HepG2 (cell line): Measurements from ENCODE around the gene SF3A2. TPM values are rescaled to one million over a fixed set of nuclear protein-coding genes. Genes with fewer than 3 reads are reported as not detected.

Experiments used
- FOXA1 ChIP-seq, 2 experiments: fragments of 450-650 bp in 1 of 2; sonication (generic) in 1 of 2; formaldehyde crosslinking in 1 of 2; IDR thresholded peaks; 2 replicates each; pipeline versions ENCODE4 v1.4.0 to v1.6.1; 2016 to 2020; ENCODE audit warnings: missing genetic modification reagents in 1 of 2
- GZF1 ChIP-seq: sonication (generic); formaldehyde crosslinking; IDR thresholded peaks from 2 replicates; pipeline ENCODE4 v1.5.1; 2020; ENCODE audit warnings: mild to moderate bottlenecking, missing genetic modification reagents
- HDAC2 ChIP-seq: sonication (generic); formaldehyde crosslinking; IDR thresholded peaks from 2 replicates; pipeline ENCODE4 v1.4.0; 2020; ENCODE audit warnings: missing genetic modification reagents
- JUN ChIP-seq: sonication (generic); formaldehyde crosslinking; IDR thresholded peaks from 2 replicates; pipeline ENCODE4 v1.4.0; 2020; ENCODE audit warnings: mild to moderate bottlenecking, missing genetic modification reagents
- MIER2 ChIP-seq: IDR thresholded peaks from 2 replicates; pipeline ENCODE4 v1.6.1; 2016; ENCODE audit warnings: missing biosample characterization, missing genetic modification reagents
- MLX ChIP-seq: IDR thresholded peaks from 2 replicates; pipeline ENCODE4 v1.6.1; 2016
- MXI1 ChIP-seq: IDR thresholded peaks from 3 replicates; pipeline ENCODE4 v1.6.1; 2012; ENCODE audit warnings: low read depth, low read length, inconsistent platforms, borderline replicate concordance
- NFAT5 ChIP-seq: sonication (generic); formaldehyde crosslinking; IDR thresholded peaks from 2 replicates; pipeline ENCODE4 v1.4.0; 2020; ENCODE audit warnings: missing genetic modification reagents
- PHF20 ChIP-seq: sonication (generic); formaldehyde crosslinking; IDR thresholded peaks from 2 replicates; pipeline ENCODE4 v1.5.0; 2020; ENCODE audit warnings: mild to moderate bottlenecking, missing genetic modification reagents
- POLR2AphosphoS5 ChIP-seq: IDR thresholded peaks from 2 replicates; pipeline ENCODE4 v1.6.1; 2012; ENCODE audit warnings: low read depth, low read length
- RNF2 ChIP-seq: fragments of 450-650 bp; conservative IDR thresholded peaks from 2 replicates; pipeline ENCODE4 v1.6.1; 2016; ENCODE audit warnings: low read depth
- SKI ChIP-seq: fragments of 450-650 bp; IDR thresholded peaks from one replicate; pipeline ENCODE4 v1.6.1; 2018; ENCODE audit warnings: mild to moderate bottlenecking; ENCODE audit not compliant: partially characterized antibody
- SP1 ChIP-seq, 2 experiments: fragments of 450-650 bp in 1 of 2; sonication (generic) in 1 of 2; formaldehyde crosslinking in 1 of 2; IDR thresholded peaks; 2 replicates each; pipeline versions ENCODE4 v1.4.0 to v1.6.1; 2016 to 2020; ENCODE audit warnings: missing genetic modification reagents in 1 of 2
- ZBED4 ChIP-seq: sonication (generic); formaldehyde crosslinking; IDR thresholded peaks from 2 replicates; pipeline ENCODE4 v1.4.0; 2020; ENCODE audit warnings: missing genetic modification reagents, borderline replicate concordance
- ZNF253 ChIP-seq: sonication (generic); formaldehyde crosslinking; IDR thresholded peaks from 2 replicates; pipeline ENCODE4 v1.8.0; 2022; ENCODE audit warnings: mild to moderate bottlenecking, missing genetic modification reagents, borderline replicate concordance
- ZNF451 ChIP-seq: sonication (generic); formaldehyde crosslinking; IDR thresholded peaks from 2 replicates; pipeline ENCODE4 v1.5.0; 2020; ENCODE audit warnings: mild to moderate bottlenecking, missing genetic modification reagents
- ZNF747 ChIP-seq: sonication (generic); formaldehyde crosslinking; IDR thresholded peaks from 2 replicates; pipeline ENCODE4 v1.8.1; 2023; ENCODE audit warnings: missing genetic modification reagents, mild to moderate bottlenecking, borderline replicate concordance
- ZNF773 ChIP-seq: sonication (generic); formaldehyde crosslinking; IDR thresholded peaks from 2 replicates; pipeline ENCODE4 v1.4.0; 2020; ENCODE audit warnings: missing genetic modification reagents, borderline replicate concordance
- polyA plus RNA-seq, 8 experiments: library from polyadenylated mRNA; depleted of rRNA in 3 of 8; stranded (reverse) in 7 of 8; unstranded in 1 of 8; fragments of >200 nt; fragmentation: Illumina TruSeq in 4 of 8; extraction: Trizol in 4 of 8; gene quantifications; 2 replicates each; pipeline versions ENCODE4 v1.2.1 to v1.2.3, GENCODE V29; 2011 to 2016; ENCODE audit warnings: low read depth in 4 of 8, missing spikeins in 1 of 8, mixed read lengths in 1 of 8; ENCODE audit not compliant: insufficient read depth in 1 of 8
- total RNA-seq, 5 experiments: library from RNA; depleted of rRNA; stranded (reverse); fragments of >200 nt; fragmentation: Illumina TruSeq; extraction: Trizol; gene quantifications; 2 replicates each; pipeline ENCODE4 v1.2.3, GENCODE V29; 2016; ENCODE audit warnings: low read depth in 1 of 5

The SF3A2 gene
- total and polyA plus RNA-seq, 2 of the 13 experiments (the other 11 are each of a cell fraction or from before 2014, with no cell fraction given), result 8.6 to 8.8 TPM

GRCh38 chr19:2235381-2236063, 1.1 kb upstream of the SF3A2 start (continued):
- TF ChIP-seq MIER2 (CRISPR knock-in tag), result no peak
- no peak for TF ChIP-seq ZNF451
- no peak for TF ChIP-seq JUN (CRISPR knock-in tag)
- no peak for TF ChIP-seq SP1 (IDR thresholded peaks at IDR 0.05)
- 0 out of 2 replicates have a peak, but pooled peaks have one; percentile 21 for TF ChIP-seq SP1 (CRISPR knock-in tag; IDR thresholded peaks at IDR 0.05)
- 0 out of 2 replicates have a peak, but pooled peaks have one; percentile 46 for TF ChIP-seq POLR2AphosphoS5
- TF ChIP-seq ZNF773 (CRISPR knock-in tag), result no peak
- TF ChIP-seq NFAT5 (CRISPR knock-in tag), result no peak
- TF ChIP-seq GZF1 (CRISPR knock-in tag), result no peak
- peak; percentile 96 for TF ChIP-seq SKI
- TF ChIP-seq RNF2, result no peak
- TF ChIP-seq ZNF747 (CRISPR knock-in tag), result no peak
- TF ChIP-seq ZBED4 (CRISPR knock-in tag), result no peak
- TF ChIP-seq HDAC2 (CRISPR knock-in tag), result peak; percentile 48; the same call in 1 of the 2 replicates
- no peak for TF ChIP-seq FOXA1 (IDR thresholded peaks at IDR 0.05)
- TF ChIP-seq FOXA1 (CRISPR knock-in tag; IDR thresholded peaks at IDR 0.05), result peak; percentile 61; the same call in 1 of the 2 replicates
- TF ChIP-seq ZNF253 (CRISPR knock-in tag), result 0 out of 2 replicates have a peak, but pooled peaks have one; percentile 19
- TF ChIP-seq MXI1, result peak; percentile 60; the same call in 1 of the 3 replicates
- TF ChIP-seq PHF20 (CRISPR knock-in tag), result no peak
- no peak for TF ChIP-seq MLX (CRISPR knock-in tag)
